ENCODE data around the gene BID. TPM values are rescaled to one million over a fixed set of nuclear protein-coding genes. Genes with fewer than 3 reads are reported as not detected.

BID gene
- total RNA-seq, 1 donor from 2014 or later, result 16.6 TPM

GRCh38 chr22:17788528-17789378 lies 14.5 kb upstream of the BID start:
- Histone ChIP-seq H3K9me3 (ENCODE audit: low read depth) (no peaks in the 10 kb centered on the region), H3K9ac (no peak overlapping the region), H3F3A (ENCODE audit: low read depth) (peaks cover 21% of the 10 kb centered on the region), H3K27ac (no peak overlapping the region), H3K27me3 (no peaks in the 10 kb centered on the region), H3K79me2 (ENCODE audit: low read depth) (no peaks in the 10 kb centered on the region), H3K4me1 (peaks cover 8% of the 10 kb centered on the region), H3K4me2 (no peak overlapping the region), H4K20me1 (ENCODE audit: low read depth) (no peaks in the 10 kb centered on the region), H3K36me3 (no peaks in the 10 kb centered on the region), H3K4me3 (no peak overlapping the region), H2AFZ (replicated peaks) (no peak overlapping the region)
- H3K36me3 Mint-ChIP-seq, result no peaks in the 10 kb centered on the region
- DNase-seq (ENCODE audit: low spot score), result no peak
- TF ChIP-seq EZH2phosphoT487 (IDR thresholded peaks at IDR 0.05) (no peak), CTCF (IDR thresholded peaks at IDR 0.05) (peak; percentile 23)
- peaks cover 23% of the 10 kb centered on the region for H3K4me1 Mint-ChIP-seq
- H3K27me3 Mint-ChIP-seq (ENCODE audit: insufficient read depth, low read depth), result peaks cover 7% of the 10 kb centered on the region
- no peaks in the 10 kb centered on the region for H3K9me3 Mint-ChIP-seq
- H3K27ac Mint-ChIP-seq, result no peak overlapping the region
- H3K4me3 Mint-ChIP-seq, result no peak overlapping the region

- H3K27me3 ChIP-seq, result no peaks in the 10 kb centered on the region
- H2AFZ ChIP-seq (replicated peaks), result no peak overlapping the region
- peaks cover 21% of the 10 kb centered on the region for H3F3A ChIP-seq (ENCODE audit: low read depth)
- no peak overlapping the region for H3K4me3 ChIP-seq
- no peak overlapping the region for H3K9ac ChIP-seq
- no peaks in the 10 kb centered on the region for H3K9me3 Mint-ChIP-seq
- no peaks in the 10 kb centered on the region for H4K20me1 ChIP-seq (ENCODE audit: low read depth)
- peaks cover 24% of the 10 kb centered on the region for H3K4me1 Mint-ChIP-seq
- no peak overlapping the region for H3K27ac ChIP-seq
- H3K27me3 Mint-ChIP-seq (ENCODE audit: insufficient read depth, low read depth), result peaks cover 8% of the 10 kb centered on the region
- H3K9me3 ChIP-seq (ENCODE audit: low read depth), result no peaks in the 10 kb centered on the region
- no peaks in the 10 kb centered on the region for H3K79me2 ChIP-seq (ENCODE audit: low read depth)
- H3K36me3 Mint-ChIP-seq, result no peaks in the 10 kb centered on the region
- no peak overlapping the region for H3K4me3 Mint-ChIP-seq
- peak overlapping the region; percentile 14 for H3K4me2 ChIP-seq
- H3K4me1 ChIP-seq, result peaks cover 8% of the 10 kb centered on the region
- no peak overlapping the region for H3K27ac Mint-ChIP-seq
- DNase-seq (ENCODE audit: low spot score), result no peak
- H3K36me3 ChIP-seq, result no peaks in the 10 kb centered on the region
- TF ChIP-seq EZH2phosphoT487 (IDR thresholded peaks at IDR 0.05) (no peak), CTCF (IDR thresholded peaks at IDR 0.05) (no peak), EZH2 (IDR thresholded peaks at IDR 0.05) (no peak)
Observed at GRCh38 chr22:17787716-17788330, 13.6 kb upstream of the BID start.

- Histone ChIP-seq H3F3A (ENCODE audit: low read depth) (peaks cover 21% of the 10 kb centered on the region), H3K9ac (no peak overlapping the region), H3K27ac (peak overlapping the region; percentile 73), H3K79me2 (ENCODE audit: low read depth) (no peaks in the 10 kb centered on the region), H3K9me3 (ENCODE audit: low read depth) (no peaks in the 10 kb centered on the region), H4K20me1 (ENCODE audit: low read depth) (no peaks in the 10 kb centered on the region), H3K36me3 (no peaks in the 10 kb centered on the region), H3K27me3 (no peaks in the 10 kb centered on the region), H3K4me3 (no peak overlapping the region), H3K4me1 (peaks cover 8% of the 10 kb centered on the region), H2AFZ (replicated peaks) (no peak overlapping the region), H3K4me2 (peak overlapping the region; percentile 14)
- DNase-seq (ENCODE audit: low spot score), result no peak
- Mint-ChIP-seq H3K9me3 (no peaks in the 10 kb centered on the region), H3K27ac (peak overlapping the region; percentile 64), H3K4me3 (no peak overlapping the region), H3K36me3 (no peaks in the 10 kb centered on the region), H3K27me3 (ENCODE audit: insufficient read depth, low read depth) (peaks cover 12% of the 10 kb centered on the region), H3K4me1 (peaks cover 27% of the 10 kb centered on the region)
- TF ChIP-seq CTCF (IDR thresholded peaks at IDR 0.05) (no peak), EZH2 (IDR thresholded peaks at IDR 0.05) (no peak), EZH2phosphoT487 (IDR thresholded peaks at IDR 0.05) (no peak)
Observed at GRCh38 chr22:17787241-17787640, 13.0 kb upstream of the BID start.

Measured in neural progenitor cell (in vitro differentiated cells).